OCI-LY3 (cell line): ENCODE measurements around the gene FOXA1.

Experiments used
- CTCF ChIP-seq: fragments of 200-600, 300-600 bp; sonication (generic); IDR thresholded peaks from 2 replicates; pipeline ENCODE4 v1.5.1; 2014; ENCODE audit warnings: antibody characterized with exemption, low read length, low read depth
- EZH2phosphoT487 ChIP-seq: fragments of 200-600 bp; shearing (Covaris generic); IDR thresholded peaks from 2 replicates; pipeline ENCODE4 v1.6.1; 2018; ENCODE audit warnings: antibody characterized with exemption, mixed run types, low read depth

- no peak for TF ChIP-seq CTCF
- TF ChIP-seq EZH2phosphoT487: no peak
These were observed 3.9 kb upstream of the FOXA1 start for GRCh38 chr14:37598747-37599506.
